GM18507 (cell line): ENCODE measurements around the gene C2orf78.
"Not testable (repeated sequence)": the region's sequence is repeated elsewhere in the genome, so short reads cannot be mapped to it uniquely, and the experiment has no call there.

Experiments
- DNase-seq: peaks from one replicate; pipeline ENCODE4 v3.0.0; 2011; ENCODE audit warnings: low read depth; ENCODE audit not compliant: insufficient read length; ENCODE audit errors: extremely low spot score
- FAIRE-seq: peaks from 2 replicates; lab custom pipeline; 2011; peaks lifted over from hg19 to GRCh38; lab: Jason Lieb, UNC

Gene C2orf78, protein sequence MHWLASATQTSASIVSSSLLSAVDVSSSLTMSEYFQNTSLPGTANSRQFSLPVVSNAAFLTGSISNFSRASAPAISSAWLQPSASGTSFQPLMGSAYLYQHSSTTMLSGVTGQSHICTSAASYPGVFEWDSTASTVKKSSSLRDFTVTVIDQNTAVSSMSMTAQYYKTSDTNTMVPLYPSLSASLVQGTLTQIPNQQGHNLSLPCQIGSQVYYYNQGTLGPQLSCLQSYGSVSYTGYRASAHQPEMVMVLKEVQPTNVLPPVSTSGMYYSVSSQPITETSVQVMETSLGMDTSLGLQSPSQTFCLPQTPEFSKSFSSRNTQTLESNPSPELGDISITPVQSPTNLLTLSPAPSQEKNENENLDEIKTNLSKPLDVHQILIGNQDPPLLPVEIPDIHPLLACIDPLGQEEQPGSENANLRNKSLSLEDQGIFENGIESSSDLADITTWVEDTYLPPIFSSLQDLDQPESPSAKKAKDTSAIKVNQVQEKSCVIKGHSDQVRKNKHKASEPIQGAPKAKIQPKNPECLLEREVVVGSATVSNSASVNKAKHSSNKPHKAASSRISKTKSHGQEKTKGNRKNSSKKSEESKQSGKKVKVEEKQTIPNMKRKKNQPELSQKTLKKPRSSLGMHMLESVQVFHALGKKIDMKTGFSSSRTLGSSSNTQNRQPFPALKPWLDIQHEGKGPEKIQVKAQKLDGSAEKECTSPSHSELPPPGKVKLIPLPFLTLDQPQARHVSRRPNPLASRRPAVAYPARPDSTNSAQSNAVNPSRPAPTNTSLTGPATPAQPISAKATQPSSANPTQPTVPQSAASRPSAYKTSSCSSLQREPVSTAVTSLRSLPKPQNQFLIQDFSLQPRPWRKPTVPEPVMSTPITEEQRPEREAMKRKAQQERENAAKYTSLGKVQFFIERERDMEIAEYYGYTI

DNA sequence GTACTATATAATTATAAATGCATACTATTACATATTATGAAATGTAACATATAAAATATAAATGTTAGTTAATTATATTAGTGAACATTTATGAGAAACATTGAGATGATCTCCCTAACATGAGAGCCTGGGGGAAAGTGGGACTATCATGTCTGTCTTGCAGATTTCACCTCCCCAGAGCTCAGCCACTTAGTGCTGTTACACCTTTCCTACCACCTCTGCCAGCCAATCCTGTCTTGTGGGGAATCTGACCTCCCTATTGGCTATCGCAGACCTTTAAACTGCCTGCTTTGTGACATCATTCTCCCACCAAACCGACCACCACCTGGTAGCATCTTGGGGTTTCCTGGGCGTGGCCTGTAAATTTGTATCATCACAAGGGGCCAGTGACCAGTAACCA is at the start of gene C2orf78:
TSS of gene C2orf78 (plus strand) at position 301 of the 400 bp plus-strand sequence. CDS start 127 bp downstream, outside the sequence.
- FAIRE-seq, result not testable (repeated sequence)

DNA sequence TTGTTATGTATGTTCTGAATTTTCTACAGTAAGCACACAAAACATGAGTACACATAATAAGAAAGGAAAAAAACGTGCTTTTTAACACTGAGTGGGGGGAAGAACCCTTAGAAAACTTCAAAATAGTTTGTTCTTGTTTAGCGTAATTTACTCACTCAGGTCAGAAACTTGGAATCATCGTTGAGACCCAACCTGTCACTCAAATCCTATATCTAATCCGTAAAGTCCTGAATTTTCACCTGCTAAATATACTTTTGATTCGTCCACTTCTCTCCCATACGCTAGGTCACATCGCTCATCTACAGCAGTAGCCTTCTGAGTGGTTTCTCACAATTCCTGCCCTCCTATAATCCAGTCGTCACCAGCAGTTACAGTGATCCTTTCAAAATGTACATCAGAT is 47.6 kb upstream of the C2orf78 start:
- no peak for DNase-seq

More for the DNA sequence above, at the start of gene C2orf78:
- DNase-seq, result not testable (repeated sequence)

DNA sequence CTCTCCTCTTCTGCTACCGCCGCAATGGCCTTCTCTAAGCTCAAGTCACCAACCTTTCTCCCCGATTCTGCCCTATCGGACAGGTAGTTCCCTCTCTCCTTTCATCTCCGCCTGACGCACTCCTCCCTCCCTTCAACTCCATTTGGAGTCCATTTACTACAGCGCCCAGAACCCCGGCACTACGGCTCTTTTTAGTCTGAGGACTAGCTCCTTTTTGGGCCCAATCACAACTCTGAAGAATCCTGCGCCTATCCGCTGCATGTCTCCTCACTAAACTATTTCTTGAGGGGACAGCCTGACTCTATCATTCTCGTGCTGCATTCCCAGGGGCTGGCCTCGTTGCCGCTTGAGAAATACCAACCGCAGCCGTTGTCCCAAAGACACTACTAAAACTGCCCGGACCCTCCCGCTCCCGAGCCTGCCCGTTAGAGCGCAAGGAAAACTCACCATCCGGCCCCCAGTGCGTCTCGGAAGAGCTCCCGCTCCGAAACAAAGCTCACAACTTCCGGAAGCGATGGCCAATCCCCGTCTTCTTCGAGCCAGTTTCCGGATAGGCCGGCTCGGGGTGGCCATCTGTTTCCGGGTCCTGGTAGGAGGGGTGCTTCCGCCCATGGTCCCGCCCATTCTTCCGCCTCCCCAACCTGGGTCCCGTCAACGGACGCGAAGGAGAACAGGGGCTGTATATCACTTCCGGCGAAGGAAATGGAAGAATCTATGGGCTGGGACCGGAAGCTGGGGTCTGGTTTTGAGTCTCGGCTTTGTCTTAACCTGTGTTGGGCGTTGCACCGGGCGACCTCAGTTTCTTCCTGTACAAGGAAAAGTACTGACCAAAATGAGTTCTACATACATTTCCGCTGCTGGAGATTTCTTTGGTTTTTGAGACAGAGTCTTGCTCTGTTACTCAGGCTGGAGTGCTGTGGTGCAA is 46.9 kb upstream of the C2orf78 start, which contains the start of gene TPRKB:
TSS of gene TPRKB (minus strand) at position 491 of the 925 bp plus-strand sequence. CDS start 2,776 bp downstream, outside the sequence.
- DNase-seq (peak; percentile 98), FAIRE-seq (peak; percentile 95)

More for the DNA sequence above, 47.6 kb upstream of the C2orf78 start:
- no peak for FAIRE-seq

DNA sequence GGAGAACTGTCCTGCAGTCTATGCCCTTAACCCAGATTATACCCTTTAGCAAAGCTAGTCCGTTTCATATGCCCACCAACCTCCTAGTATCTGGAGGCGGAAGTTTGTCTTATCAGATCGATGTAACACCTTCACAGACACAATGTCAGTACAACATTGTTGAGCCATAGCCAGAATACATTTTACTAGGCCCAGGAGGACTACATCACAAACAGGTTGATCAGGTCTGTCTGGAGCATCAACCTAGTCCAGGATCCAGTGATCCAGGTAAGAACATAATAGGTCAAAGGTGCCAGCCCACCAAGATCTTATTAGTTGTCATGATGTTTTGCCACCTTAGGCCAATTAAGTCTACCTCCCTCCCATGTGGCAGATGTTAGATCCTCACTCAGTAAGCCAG is 44.9 kb upstream of the C2orf78 start:
- FAIRE-seq, result no peak
- DNase-seq, result no peak

DNA sequence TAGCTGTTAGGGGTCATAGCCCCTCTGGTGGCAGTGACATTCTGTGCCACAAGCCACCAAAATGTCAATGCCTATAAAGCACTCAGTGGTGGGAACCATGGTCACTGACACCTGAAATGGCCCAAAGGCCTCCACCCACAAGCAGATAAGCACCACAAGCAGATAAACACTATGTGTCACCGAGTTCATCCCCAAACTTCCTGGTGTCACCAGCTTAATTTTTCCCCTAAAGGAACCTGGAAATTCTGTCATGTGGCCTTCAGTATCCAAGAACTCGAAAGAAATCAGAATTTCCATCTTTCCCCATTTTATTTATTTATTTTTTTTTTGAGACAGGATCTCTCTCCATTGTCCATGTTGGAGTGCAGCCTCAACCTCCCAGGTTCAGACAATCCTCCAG is 43.2 kb upstream of the C2orf78 start:
- FAIRE-seq, result no peak

DNA sequence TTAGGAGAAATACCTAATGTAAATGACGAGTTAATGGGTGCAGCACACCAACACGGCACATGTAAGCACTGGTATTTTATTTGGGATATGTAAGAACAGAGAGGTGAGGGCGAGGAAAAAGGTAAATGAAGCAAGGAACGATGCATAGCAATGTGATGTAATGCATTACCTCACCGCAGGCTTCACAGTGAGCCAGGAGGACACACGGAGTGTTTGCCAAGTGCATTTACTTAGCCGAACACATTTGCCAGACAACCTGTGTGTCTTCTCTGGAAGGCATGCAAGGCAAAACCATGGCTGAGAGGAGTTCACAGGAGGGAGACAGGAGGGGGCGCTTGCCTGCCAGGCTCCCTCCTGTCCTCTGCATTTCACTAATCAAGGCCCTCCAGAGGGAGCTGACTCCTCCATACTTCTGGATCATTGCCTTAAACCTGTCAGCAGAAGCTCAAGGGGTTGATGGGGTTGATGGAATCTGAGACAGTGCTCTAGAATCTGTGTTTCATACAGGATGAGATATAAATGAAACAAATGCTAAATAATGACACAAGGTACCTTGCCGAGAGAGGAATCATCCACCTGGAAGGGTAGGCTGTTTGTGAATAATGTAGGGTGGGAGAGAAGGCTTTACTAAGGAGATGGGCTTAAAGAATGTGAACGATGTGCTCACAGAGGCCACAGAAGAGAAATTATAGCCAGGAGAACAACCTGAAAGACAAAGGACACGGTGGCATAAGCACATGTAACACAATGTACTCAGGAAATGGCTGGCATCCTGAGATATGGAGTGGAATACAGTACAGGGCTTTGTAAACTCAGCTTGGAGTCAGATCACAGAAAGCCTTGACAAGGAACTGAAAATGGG is 37.7 kb upstream of the C2orf78 start:
- FAIRE-seq, result no peak
- no peak for DNase-seq

More for the DNA sequence above, 43.2 kb upstream of the C2orf78 start:
- DNase-seq, result no peak

DNA sequence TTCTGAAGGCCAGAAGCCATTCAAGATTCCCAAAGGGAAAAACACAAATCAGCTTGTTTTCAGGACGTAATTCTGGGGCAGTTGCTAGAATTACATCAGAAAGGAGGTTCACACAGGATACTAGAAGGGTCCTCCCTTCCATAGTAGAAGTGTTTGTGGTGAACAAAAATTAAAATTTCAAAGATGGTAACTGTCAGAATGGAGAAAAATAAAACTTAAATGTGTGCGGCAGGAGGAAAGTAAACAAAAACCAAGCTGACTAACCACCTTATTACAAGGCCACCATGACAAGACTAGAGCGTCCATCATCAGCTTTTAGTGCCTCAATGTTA is 37.1 kb upstream of the C2orf78 start:
- FAIRE-seq (no peak), DNase-seq (no peak)

DNA sequence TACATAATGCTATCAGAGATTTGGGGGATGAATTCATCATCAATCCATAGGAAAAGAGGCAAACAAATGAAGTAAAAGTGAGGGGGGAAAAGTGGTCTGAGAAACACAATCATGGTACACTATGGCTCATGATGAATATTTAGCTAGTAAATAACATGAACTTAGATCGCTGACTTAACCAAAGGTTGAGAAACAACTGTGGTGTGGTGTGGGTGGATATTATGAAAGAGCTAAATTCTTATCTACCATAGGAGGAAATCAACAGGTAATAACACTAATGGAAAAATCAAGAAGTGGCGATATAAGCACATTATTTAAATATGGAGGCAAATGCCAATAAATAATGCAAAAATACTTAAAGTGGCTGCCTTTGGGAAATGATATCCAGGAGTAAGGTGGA is 34.7 kb upstream of the C2orf78 start:
- no peak for FAIRE-seq

DNA sequence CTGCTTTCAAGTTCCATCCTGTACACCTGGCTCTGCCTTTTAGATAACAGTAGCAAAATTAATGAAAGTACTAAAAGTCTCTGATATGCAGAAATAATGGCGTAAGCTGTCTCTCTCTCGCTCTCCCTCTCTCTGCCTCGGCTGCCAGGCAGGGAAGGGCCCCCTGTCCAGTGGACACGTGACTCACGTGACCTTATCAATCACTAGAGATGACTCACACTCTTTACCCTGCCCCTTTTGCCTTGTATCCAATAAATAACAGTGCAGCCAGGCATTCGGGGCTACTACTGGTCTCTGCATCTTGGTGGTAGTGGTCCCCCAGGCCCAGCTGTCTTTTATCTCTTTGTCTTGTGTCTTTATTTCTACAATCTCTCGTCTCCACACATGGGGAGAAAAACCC is 29.7 kb upstream of the C2orf78 start:
- not testable (repeated sequence) for DNase-seq, FAIRE-seq

More for the DNA sequence above, 34.7 kb upstream of the C2orf78 start:
- DNase-seq, result no peak

DNA sequence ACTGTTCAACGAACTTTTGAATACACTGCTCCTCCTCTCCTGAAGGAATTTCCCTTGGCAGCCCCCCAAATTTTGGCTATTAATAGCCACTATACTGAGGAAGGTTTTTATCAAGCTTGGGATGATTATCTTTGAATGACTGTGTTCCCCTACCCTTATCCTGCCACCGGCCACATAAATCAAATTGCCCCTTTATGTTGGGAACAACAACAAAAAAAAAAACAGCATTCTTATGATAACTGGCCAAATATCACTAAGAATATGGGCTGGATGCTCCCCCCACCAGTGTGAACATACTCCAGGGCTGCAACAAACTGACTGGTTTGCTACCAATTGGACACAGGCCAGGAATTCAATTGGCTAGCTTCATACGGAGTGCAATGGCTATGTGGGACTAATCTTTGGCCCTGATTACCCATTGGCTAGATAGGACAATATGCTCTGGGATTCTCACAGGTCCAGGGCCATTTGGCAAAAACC is 24.7 kb upstream of the C2orf78 start:
- DNase-seq (no peak), FAIRE-seq (no peak)

DNA sequence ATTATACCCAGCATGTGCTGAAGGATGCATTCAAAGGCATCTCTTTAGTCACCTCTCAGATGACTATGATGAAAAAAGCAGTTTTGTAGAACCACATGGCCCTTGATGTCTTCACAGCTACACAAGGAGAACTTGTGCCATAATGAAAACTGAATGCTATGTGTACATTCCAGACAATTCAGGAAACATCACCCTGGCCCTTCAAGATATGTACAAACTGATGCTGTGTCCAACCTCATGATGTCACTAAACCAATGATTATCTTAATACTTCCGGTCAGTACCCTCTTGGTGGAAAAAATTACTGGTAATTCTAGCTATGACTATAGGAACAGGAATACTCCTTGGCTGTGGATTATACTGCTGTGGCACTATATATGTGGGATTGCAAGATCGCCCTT is 24.1 kb upstream of the C2orf78 start:
- no peak for DNase-seq
- no peak for FAIRE-seq

DNA sequence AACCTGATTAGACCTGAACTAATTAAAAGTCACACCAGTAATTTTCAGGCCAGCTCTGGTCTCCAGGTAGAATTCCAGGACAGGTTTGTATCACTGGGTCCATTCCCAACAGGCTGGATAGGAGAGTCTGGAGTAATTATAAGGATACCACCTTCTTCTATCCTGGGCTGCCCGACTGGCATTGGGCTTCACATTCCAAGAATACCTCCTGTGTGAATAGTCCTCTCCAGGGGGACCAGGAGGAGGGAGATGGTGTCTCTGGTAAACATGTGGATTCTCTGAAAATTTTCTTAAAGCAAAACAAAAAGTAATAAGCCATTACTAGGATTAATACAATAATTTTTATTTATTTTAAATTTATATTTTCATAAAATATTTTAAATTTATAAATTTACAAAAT is 21.4 kb upstream of the C2orf78 start:
- no peak for FAIRE-seq
- DNase-seq, result no peak

DNA sequence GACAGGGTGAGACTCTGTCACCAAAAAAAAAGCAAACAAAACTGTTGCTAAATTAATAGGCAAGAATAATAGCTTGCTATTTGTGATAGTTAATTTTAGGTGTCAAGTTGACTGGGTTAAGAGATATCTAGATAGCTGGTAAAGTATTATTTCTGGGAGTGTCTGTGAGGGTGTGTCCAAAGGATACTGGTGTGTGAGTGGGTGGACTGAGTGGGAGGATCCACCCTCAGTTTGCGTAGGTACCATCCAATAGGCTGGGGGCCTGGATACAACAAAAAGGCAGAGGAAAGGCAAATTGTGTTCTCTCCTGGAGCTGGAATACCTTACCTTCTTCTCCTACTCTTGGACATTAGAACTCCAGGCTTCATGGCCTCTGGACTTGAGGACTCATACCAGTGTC is 19.0 kb upstream of the C2orf78 start:
- no peak for FAIRE-seq
- no peak for DNase-seq

DNA sequence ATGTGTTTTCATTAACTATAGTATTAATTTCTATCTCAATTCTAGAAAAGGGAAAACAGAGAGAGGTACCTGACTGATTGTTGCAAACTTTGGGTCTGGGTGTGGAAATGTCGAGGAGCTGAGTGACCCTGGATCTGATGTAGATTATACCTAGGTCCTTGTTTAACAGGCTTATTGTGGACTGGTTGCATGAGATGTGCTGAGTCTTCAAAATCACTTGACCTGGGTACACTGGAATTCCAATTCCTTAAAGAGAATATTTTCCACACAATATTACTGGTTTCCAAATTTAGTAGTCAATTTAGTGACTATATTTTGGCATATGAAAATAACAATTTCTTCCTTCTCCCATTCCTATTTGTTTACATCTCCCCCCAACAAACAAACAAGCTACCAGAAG is 17.6 kb upstream of the C2orf78 start:
- no peak for FAIRE-seq

DNA sequence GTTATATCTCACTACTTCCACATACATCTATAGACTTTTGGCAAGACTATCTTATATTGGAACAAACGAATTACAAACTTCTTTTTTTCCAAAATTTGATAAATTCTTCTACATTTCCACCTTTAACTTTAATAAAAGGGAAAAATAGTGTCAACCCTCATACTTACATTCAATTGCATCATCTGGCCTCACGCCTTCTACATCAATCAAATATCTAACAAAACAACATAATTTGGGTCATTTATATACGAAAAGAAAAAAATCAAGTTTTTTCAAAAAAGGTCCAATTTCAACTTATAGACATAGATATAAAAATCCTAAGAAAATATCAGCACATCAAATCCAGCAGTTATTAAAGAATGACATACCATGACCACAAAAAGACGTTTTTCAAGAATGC is 17.0 kb upstream of the C2orf78 start:
- no peak for DNase-seq
- FAIRE-seq, result no peak

More for the DNA sequence above, 17.6 kb upstream of the C2orf78 start:
- DNase-seq, result no peak

DNA sequence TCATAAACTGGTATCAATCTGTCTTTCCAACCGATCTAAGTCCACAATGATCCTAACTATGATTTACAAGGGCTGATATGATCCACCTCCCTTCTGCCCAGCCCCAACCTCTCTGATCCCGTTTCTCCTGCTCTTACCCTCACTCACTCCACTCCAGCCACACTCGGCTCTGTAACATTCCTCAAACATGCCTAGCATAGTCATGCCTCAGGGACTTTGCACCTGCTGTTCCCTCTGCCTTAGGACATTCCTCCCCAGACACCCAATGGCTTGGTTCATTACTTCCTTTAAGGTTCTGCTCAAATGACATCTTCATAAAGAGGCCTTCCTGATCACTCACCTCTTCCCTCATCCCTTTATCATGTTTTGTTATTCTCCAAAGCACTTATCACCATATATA is 13.3 kb upstream of the C2orf78 start:
- DNase-seq (no peak), FAIRE-seq (no peak)

DNA sequence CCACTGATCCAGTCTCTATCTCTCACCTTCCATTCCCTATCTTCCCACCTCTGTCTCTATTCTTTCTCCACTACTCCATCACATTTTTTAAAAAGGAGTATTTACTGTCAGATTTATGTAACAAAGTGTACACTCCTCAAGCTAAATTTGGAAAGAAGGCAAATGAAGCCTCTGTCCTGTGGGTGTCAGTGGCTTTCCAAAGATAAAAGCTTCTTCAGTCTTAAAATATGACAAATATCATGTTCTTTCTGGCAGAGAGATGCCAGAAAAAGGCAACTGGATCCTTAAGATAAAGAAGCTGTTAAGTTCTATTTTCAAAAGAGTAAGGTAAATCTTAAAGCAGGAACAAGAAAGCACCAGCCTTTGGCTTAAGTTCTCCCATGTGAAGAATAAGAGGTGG is 11.2 kb upstream of the C2orf78 start:
- FAIRE-seq, result no peak
- no peak for DNase-seq

DNA sequence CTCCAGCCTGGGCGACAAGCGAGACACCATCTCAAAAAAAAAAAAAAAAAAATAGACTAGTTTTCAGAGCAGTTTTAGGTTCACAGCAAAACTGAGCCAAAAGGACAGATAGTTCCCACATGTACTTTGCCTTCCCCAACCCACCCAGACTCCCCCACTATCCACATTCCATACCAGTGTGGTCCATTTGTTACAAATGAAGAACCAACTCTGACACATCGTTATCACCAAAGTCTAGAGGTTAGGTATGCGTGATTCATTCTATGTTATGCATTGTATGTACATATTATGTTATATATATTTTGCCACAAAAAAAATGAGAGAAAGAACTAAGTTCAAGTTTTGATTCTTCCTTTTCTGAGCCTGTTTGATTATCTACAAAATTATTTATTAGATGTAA is 7.6 kb upstream of the C2orf78 start:
- FAIRE-seq (no peak), DNase-seq (no peak)
